Rectal smooth muscle tissue (tissue), 1 donor: Measurements from ENCODE around the gene DAZ4.
"Not testable (repeated sequence)": the region's sequence is repeated elsewhere in the genome, so short reads cannot be mapped to it uniquely, and the experiment has no call there.

Experiments used
- H3K27ac ChIP-seq: one replicate; pipeline ENCODE4 v1.7.0; 2013; ENCODE audit warnings: low read depth, low read length, inconsistent platforms
- H3K27me3 ChIP-seq: one replicate; pipeline ENCODE4 v1.7.0; 2013; ENCODE audit warnings: low read length; ENCODE audit not compliant: control insufficient read depth, insufficient read depth
- H3K36me3 ChIP-seq: one replicate; pipeline ENCODE4 v1.7.0; 2013; ENCODE audit warnings: low read length; ENCODE audit not compliant: control insufficient read depth, insufficient read depth
- H3K4me1 ChIP-seq: one replicate; pipeline ENCODE4 v1.7.0; 2013; ENCODE audit warnings: low read length; ENCODE audit not compliant: control insufficient read depth, insufficient read depth
- H3K4me3 ChIP-seq: one replicate; pipeline ENCODE4 v1.7.0; 2013; ENCODE audit warnings: low read length
- H3K9ac ChIP-seq: one replicate; pipeline ENCODE4 v1.7.0; 2013; ENCODE audit warnings: low read length

DAZ4 gene

DNA sequence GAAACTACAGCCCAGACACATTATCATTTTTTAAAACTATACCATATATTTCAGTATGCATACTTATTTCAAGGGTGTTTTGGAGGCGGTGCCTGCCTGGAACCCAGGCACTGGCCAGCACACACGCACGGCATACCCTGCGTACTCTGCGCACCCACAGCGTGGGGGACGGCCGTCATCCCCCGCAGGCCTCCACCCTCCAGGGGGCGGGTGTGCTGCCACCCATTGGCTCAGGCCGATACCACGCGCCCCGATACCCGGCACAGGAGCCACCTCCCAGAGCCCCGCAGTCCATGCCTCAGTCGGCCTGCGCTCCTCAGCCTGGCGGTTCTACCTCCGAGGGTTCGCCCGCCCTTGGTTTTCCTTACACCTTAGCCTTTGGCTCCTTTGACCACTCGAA, at the start of gene DAZ4:
Gene DAZ4, plus strand, starts transcription at position 301 of the 400 bp plus-strand sequence. CDS start 208 bp downstream, outside the sequence.
- not testable (repeated sequence) for H3K36me3 ChIP-seq, H3K4me1 ChIP-seq, H3K27ac ChIP-seq, H3K4me3 ChIP-seq, H3K9ac ChIP-seq, H3K27me3 ChIP-seq

- not testable (repeated sequence) for H3K4me1 ChIP-seq, H3K27ac ChIP-seq, H3K27me3 ChIP-seq, H3K36me3 ChIP-seq, H3K9ac ChIP-seq, H3K4me3 ChIP-seq
Measured at GRCh38 chrY:24813293-24813692, 20.4 kb upstream of the DAZ4 start, which contains the start of gene DAZ3. Gene DAZ3, minus strand, starts transcription at chrY:24813393. Its CDS starts 208 bp downstream, at chrY:24813185.

- not testable (repeated sequence) for H3K9ac ChIP-seq, H3K27ac ChIP-seq, H3K4me3 ChIP-seq, H3K4me1 ChIP-seq, H3K36me3 ChIP-seq, H3K27me3 ChIP-seq
Measured at GRCh38 chrY:24821836-24822235, 11.9 kb upstream of the DAZ4 start.

- not testable (repeated sequence) for H3K4me1 ChIP-seq, H3K36me3 ChIP-seq, H3K27me3 ChIP-seq, H3K27ac ChIP-seq, H3K4me3 ChIP-seq, H3K9ac ChIP-seq
Measured at GRCh38 chrY:24824184-24824879, 9.4 kb upstream of the DAZ4 start.

DNA sequence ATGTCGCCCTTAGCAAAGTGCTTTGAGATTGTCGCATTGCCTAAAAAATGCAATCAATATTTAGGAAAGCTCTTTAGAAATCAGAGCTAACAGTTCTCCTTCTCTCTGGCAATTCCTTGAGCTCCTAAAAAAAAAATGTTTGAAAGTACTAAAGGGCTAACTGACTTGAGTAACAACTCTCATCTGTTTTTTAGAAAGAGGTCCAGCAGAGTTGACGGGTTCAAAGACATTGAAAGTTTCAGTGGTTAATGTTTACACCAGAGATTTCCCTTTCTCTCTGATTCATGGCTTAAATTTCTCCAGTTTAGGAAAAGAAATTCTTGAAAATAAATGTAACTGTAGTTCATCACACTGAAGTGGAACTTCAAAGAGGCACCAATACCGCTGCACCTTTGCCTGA, 8.7 kb upstream of the DAZ4 start:
- H3K27me3 ChIP-seq, H3K4me1 ChIP-seq, H3K36me3 ChIP-seq, H3K9ac ChIP-seq, H3K27ac ChIP-seq, H3K4me3 ChIP-seq: not testable (repeated sequence)
